Measurements from ENCODE around the gene ANKS1B.
"Not testable (repeated sequence)": the region's sequence is repeated elsewhere in the genome, so short reads cannot be mapped to it uniquely, and the experiment has no call there.

Gene ANKS1B

GRCh38 chr12:99372257-99372920 lies 612.3 kb downstream of the ANKS1B start:
- no peak for DNase-seq (ENCODE audit: low read depth)

DNA sequence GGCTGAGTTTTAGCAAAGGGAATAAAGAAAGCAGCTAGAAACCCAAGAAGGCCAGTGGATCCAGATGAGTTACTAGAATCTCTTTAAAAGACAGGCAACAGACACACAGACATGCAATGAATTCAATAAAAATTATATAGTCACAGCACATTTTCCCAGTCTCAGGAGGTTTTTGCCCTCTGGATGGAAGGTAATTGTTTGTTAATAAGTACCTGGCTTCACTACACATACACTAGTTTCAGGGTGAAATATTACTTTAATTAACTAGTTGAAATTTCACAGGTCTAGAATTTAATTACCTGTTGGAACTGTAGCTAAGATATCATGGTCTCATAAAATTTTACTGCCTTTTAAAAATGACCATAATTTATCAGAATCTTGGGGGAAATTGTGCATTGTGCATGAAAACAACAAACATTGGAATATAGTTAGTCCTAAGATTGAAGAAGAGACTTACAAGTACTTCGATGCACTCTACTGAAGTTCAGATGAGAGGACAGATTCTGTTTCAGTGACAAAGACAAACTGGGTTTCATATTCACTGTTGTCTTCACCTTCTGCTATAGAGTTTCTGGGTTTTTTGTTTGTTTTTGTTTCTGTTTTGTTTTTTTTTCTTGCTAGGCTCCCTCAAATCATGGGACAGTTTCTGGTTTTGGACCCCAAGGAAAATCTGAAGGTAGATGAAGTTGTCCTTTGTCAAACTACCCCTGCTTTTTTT lies 614.2 kb downstream of the ANKS1B start:
- no peak for DNase-seq (ENCODE audit: low read depth)

- DNase-seq (ENCODE audit: low read depth): no peak
Measured at GRCh38 chr12:99367181-99367580, 617.6 kb downstream of the ANKS1B start.

DNA sequence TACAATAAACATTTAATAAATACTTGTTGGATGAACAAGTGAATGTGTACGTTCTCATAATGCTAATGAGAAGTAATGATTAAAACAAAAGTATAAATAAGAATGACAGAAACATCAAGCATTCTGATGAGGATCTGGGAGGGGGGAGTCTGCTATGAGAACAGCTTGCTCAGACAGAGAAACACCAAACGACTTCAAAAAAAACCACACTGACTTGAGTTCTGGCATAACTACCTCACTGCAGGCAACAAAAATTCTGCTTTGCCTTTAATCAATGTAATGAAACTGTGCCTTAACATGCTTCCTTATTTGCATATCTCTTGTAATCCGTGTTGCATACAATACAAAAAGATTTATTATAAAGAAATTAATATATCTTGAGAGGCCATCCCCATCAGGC lies 632.5 kb downstream of the ANKS1B start:
- no peak for DNase-seq (ENCODE audit: low read depth)

DNA sequence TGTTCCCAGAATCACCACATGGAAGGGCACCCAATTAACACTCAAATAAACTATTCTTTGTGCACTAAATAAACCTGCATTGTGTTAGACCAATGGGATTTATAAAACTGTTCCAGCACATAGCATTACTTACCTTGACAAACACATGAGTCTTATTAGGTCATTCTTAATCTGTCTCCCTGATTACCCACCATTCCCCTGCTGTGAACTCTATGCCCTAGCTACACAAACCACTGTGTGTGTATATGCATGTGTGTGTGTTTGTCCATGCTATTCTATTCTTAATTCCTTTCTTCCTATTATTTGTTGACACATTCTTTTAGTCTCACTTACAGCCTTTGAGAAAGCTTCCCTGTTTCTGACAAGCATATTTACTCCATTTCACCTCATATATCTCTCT lies 640.8 kb downstream of the ANKS1B start:
- no peak for DNase-seq (ENCODE audit: low read depth)

DNA sequence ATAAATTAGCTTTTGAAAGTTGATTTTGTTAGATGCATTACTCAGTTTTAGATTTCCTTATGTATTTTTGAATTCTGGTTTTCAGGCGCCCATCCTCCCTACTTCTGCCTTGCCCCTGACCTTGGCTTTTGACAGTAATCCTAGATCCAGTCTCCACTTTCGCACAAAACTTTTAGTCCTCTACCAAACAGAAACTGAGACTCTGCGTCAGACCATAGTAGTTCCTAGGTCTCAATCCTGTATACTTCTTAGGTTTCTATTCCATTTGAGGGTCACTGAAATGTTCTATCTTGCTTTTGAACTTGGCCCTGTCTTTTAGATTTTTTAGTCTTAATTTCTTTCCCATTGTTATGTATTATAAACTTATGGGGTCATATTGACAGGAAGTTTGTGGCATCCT lies 645.1 kb downstream of the ANKS1B start:
- DNase-seq (ENCODE audit: low read depth): no peak

DNA sequence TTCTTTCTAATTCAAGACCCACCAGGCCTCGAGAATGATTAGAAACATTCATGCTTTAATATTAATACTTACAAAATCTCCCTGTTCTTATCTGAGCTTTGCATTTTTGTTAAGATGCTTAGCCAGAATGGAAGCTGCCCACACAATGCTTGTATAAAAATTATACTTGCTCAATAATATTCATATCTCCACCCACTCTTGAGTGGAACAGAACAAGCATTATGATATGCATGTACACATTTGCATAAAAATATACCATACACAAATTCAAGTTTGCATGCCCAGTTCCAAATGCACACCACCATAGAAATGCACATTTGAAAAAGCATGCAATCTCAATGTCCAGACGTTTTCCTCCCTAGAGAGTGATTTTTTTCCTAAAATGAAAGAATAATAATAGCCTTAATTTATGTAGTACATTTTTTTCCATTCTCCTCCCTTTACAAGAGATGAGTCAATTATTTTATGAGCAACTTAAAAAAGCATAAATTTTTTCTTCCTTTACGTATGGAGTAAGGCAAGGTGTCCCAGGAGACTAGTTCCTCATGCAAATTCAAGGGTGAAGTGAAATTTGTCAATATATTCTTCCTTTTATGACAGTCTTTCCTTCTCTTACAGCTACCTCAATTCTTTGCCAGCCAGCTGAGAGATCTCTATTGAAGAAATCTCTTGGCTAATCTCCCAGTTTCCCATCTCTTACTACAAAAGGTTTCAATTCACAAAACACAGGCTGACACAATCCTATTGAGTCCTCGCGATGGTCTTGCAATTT lies 650.3 kb downstream of the ANKS1B start:
- DNase-seq (ENCODE audit: low read depth): no peak

GRCh38 chr12:99332936-99333591 lies 651.7 kb downstream of the ANKS1B start:
- no peak for DNase-seq (ENCODE audit: low read depth)

GRCh38 chr12:99330216-99330615 lies 654.5 kb downstream of the ANKS1B start:
- DNase-seq (ENCODE audit: low read depth): no peak

- not testable (repeated sequence) for DNase-seq (ENCODE audit: low read depth)
Measured at GRCh38 chr12:99321210-99321609, 663.5 kb downstream of the ANKS1B start.

GRCh38 chr12:99311373-99311772 lies 673.4 kb downstream of the ANKS1B start:
- no peak for DNase-seq (ENCODE audit: low read depth)

- DNase-seq (ENCODE audit: low read depth): no peak
Measured at GRCh38 chr12:99309812-99310211, 674.9 kb downstream of the ANKS1B start.

- DNase-seq (ENCODE audit: low read depth): no peak
Measured at GRCh38 chr12:99302874-99303273, 681.9 kb downstream of the ANKS1B start.

- no peak for DNase-seq (ENCODE audit: low read depth)
Measured at GRCh38 chr12:99287136-99287535, 697.6 kb downstream of the ANKS1B start.

DNA sequence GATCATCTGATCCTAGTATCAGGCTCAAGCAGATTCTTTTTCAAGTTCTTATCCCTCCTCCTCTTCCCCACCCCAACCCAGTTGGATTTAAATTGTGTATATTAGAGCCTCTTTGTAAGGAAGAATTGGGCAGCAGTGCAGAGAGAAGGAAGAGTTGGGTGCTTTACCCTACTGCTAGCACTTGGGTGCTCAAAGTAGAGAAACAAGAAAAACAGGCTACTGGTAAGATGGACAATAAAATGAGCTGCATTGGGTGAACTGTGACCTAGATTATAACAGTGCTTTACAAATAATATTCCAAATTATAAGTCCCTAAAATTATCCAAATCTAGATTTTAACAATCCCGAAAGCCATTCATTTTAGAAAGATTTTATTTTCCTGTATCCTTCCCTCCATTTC lies 700.6 kb downstream of the ANKS1B start:
- no peak for DNase-seq (ENCODE audit: low read depth)

GRCh38 chr12:99282624-99283023 lies 702.1 kb downstream of the ANKS1B start:
- DNase-seq (ENCODE audit: low read depth): no peak

DNA sequence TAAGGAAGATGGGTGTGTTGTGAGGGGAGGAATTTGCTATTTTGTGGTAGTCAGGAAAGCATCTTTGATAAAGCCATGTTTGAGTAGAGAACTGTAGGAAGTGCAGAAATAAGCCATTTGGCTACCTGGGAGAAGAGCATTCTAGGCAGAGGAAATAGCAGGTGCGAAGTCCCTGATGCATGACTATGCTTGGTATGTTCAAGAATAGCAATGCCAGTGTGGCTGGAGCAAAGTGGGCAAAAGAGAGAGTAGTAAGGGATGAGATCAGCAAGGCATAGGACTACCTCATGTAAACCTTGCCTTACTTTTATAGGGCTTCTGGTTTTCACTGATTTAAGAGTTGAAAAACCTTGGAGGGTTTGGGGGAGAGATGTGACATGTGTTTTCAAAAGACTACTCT lies 702.6 kb downstream of the ANKS1B start:
- DNase-seq (ENCODE audit: low read depth): no peak

- no peak for DNase-seq (ENCODE audit: low read depth)
Measured at GRCh38 chr12:99281277-99281676, 703.5 kb downstream of the ANKS1B start.

- no peak for DNase-seq (ENCODE audit: low read depth)
Measured at GRCh38 chr12:99278899-99279298, 705.8 kb downstream of the ANKS1B start.

DNA sequence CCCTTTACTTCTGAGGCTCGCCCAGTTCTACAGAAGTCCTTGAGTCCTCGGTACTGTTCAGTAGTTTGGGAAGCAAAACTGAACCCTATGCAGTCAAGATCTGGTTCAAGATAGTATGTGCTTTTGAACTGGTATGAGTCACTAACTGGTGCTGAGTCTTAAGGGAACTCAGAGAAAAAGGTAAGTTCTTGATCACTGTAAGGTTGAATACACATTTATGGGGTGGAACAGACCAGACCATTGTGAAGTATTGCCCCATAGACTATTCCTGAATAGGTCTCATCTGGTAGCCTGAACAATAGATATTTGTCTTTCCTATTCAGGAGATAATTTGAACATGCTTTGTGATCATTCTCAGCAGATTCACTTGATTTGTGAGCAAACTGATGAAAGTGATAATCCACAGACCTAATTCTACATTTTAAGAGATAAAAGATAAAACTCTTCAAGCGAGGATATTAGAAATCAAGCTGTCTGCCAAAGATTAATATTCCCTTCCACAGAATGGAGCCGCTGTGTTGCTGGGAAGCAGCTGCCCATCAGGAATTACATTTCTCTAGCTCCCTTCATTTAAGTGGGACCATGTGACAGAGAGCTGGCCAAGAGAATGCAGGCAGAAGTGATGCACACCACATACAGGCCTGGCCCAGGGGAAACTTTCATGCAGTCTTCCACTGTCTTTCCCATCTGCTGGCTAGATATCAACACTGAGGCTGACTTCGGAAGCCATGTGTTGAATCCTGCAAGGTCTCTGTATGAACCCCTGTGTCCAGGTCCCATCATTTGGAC lies 707.0 kb downstream of the ANKS1B start:
- no peak for DNase-seq (ENCODE audit: low read depth)

DNA sequence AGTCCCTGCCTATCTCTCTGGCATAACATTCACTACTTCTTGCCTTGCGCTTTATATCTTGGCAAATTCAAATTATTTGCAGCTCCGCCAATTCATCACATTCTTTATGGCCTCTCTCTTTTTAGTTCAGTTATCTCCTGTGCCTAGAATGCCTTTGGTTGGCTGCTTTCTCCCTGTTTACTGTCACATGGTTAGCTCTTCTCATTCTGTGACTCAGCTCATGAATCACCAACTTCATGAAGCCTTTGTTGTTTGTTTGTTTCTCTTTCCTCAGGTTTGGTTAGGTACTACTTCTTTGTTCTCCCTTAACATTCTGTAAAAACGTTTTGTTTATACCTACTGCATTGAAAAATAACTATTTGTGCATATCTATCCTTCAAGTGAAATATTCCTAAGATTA lies 713.7 kb downstream of the ANKS1B start:
- no peak for DNase-seq (ENCODE audit: low read depth)

DNA sequence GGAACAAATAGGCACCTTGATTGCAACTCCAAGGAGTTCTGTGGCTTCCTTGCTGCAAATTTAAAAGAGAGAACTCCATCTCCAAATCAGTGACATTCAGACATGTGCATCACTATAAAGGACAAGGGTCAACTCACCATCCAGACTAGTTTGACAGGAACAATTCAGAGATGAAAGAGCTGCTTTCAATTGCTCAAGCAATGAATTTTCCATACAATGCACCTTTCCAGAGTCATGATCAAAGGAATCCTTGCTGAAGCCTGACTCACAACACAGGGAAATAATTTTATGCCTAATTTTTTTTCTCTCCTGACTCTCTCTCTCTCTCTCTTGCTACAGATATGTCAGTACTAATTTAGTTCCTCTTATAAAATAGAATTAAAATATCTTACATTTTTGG lies 717.7 kb downstream of the ANKS1B start:
- no peak for DNase-seq (ENCODE audit: low read depth)

All from stromal cell of bone marrow (primary cell).